Mammary epithelial cell (primary cell): ENCODE results near the gene RBM20.

ENCODE experiments used
- EZH2 ChIP-seq: IDR thresholded peaks from 2 replicates; pipeline ENCODE4 v1.6.1; 2012; ENCODE audit warnings: low read length, inconsistent platforms, borderline replicate concordance
- TF ChIP-seq, protein P1 (sequence below), 2 donors: IDR thresholded peaks in 1 of 2; conservative IDR thresholded peaks in 1 of 2; 2 replicates each; pipeline ENCODE4 v1.5.1; 2011 to 2012; ENCODE audit warnings: inconsistent platforms in 2 of 2, low read length in 2 of 2, mild to moderate bottlenecking in 2 of 2, control low read depth in 1 of 2, low read depth in 1 of 2; ENCODE audit not compliant: insufficient read depth in 1 of 2; ENCODE audit errors: extremely low read depth in 1 of 2

DNA sequence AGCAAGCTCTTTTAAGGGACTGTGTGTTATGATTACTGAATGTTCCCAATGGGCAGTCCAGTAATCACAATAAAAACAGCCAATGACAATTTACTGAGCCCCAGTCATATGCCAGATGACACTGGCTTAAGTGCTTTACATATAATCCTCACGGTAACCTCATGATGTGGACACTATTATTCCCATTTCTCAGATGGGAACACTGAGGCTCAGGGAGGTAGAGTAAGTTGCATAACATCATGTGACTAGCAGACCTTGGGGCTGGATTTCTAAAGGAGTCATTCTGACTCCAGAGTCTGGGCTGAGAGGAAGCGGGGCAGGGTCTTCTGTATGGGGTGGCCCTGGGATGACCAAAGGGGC is 7.6 kb upstream of the RBM20 start:
- TF ChIP-seq EZH2, result no peak
- TF ChIP-seq, protein P1, sequence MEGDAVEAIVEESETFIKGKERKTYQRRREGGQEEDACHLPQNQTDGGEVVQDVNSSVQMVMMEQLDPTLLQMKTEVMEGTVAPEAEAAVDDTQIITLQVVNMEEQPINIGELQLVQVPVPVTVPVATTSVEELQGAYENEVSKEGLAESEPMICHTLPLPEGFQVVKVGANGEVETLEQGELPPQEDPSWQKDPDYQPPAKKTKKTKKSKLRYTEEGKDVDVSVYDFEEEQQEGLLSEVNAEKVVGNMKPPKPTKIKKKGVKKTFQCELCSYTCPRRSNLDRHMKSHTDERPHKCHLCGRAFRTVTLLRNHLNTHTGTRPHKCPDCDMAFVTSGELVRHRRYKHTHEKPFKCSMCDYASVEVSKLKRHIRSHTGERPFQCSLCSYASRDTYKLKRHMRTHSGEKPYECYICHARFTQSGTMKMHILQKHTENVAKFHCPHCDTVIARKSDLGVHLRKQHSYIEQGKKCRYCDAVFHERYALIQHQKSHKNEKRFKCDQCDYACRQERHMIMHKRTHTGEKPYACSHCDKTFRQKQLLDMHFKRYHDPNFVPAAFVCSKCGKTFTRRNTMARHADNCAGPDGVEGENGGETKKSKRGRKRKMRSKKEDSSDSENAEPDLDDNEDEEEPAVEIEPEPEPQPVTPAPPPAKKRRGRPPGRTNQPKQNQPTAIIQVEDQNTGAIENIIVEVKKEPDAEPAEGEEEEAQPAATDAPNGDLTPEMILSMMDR (conservative IDR thresholded peaks at IDR 0.05 in 1 of 2, IDR thresholded peaks at IDR 0.05 in 1 of 2; ENCODE audit: extremely low read depth in 1 of 2, insufficient read depth in 1 of 2, low read depth in 1 of 2, low read length in 2 of 2), result no peak
